PC-3 (cell line): Measurements from ENCODE around the gene SH2B3. TPM values are rescaled to one million over a fixed set of nuclear protein-coding genes. Genes with fewer than 3 reads are reported as not detected.
A peak's percentile ranks its signal among the peaks of the same experiment; 100 is the strongest.

Experiments used
- ATAC-seq: fragments of 200-7000 bp; cut with Tn5 transposase; 2 replicates; pipeline ENCODE4 v1.9.1; 2020; ENCODE audit warnings: mild to moderate bottlenecking, moderate library complexity
- BruUV-seq: library from RNA; stranded (reverse); fragments of 400-500 nt; replicated peaks from 2 replicates; lab custom pipeline; 2021; lab: Mats Ljungman, UMichigan
- CTCF ChIA-PET: fragments of 300-600 bp; sonication (Branson Sonifier 250); formaldehyde crosslinking; loops from one replicate; lab custom pipeline; 2022; ENCODE audit warnings: antibody characterized with exemption; lab: Charles Lee
- POLR2A ChIA-PET: fragments of 300-600 bp; sonication (Branson Sonifier 250); formaldehyde crosslinking; loops from one replicate; lab custom pipeline; 2022; ENCODE audit warnings: antibody characterized with exemption; ENCODE audit not compliant: unreplicated experiment; lab: Charles Lee
- DNase-seq: peaks from one replicate; pipeline ENCODE4 v3.0.0-alpha.2; 2015
- H2AFZ ChIP-seq: fragments of 300-600 bp; sonication (generic); 2 replicates; pipeline ENCODE4 v1.6.0; 2016; ENCODE audit warnings: antibody characterized with exemption, low read length
- H3F3A ChIP-seq: fragments of 300-600 bp; sonication (generic); one replicate; pipeline ENCODE4 v1.6.0; 2017; ENCODE audit warnings: antibody characterized with exemption, low read length, control low read depth, mild to moderate bottlenecking; ENCODE audit not compliant: unreplicated experiment
- H3K27ac ChIP-seq: fragments of 300-600 bp; sonication (generic); 2 replicates; pipeline ENCODE4 v1.5.1; 2016; ENCODE audit warnings: mild to moderate bottlenecking, low read length
- H3K27me3 ChIP-seq: fragments of 300-600 bp; sonication (generic); 2 replicates; pipeline ENCODE4 v1.6.1; 2016; ENCODE audit warnings: low read length, mixed read lengths
- H3K36me3 ChIP-seq: fragments of 300-600 bp; sonication (generic); 2 replicates; pipeline ENCODE4 v1.6.1; 2016; ENCODE audit warnings: low read depth, mixed run types, low read length, mixed read lengths
- H3K4me1 ChIP-seq: fragments of 300-600 bp; sonication (generic); 2 replicates; pipeline ENCODE4 v1.5.1; 2016; ENCODE audit warnings: low read length; ENCODE audit not compliant: insufficient read depth
- H3K4me2 ChIP-seq: fragments of 300-600 bp; sonication (generic); 2 replicates; pipeline ENCODE4 v1.6.0; 2016; ENCODE audit warnings: low read length
- H3K4me3 ChIP-seq: fragments of 300-600 bp; sonication (generic); 2 replicates; pipeline ENCODE4 v1.5.1; 2016; ENCODE audit warnings: mild to moderate bottlenecking, low read length, mixed read lengths
- H3K79me2 ChIP-seq: fragments of 300-600 bp; sonication (generic); 2 replicates; pipeline ENCODE4 v1.6.1; 2017; ENCODE audit warnings: low read length, mixed read lengths
- H3K9ac ChIP-seq: fragments of 300-600 bp; sonication (generic); 2 replicates; pipeline ENCODE4 v1.6.0; 2016; ENCODE audit warnings: mild to moderate bottlenecking, low read length
- H3K9me2 ChIP-seq: fragments of 300-600 bp; sonication (generic); replicated peaks from 2 replicates; pipeline ENCODE4 v1.6.1; 2016; ENCODE audit warnings: mixed run types, low read length, mixed read lengths
- H3K9me3 ChIP-seq: fragments of 300-600 bp; sonication (generic); 2 replicates; pipeline ENCODE4 v1.6.1; 2016; ENCODE audit warnings: low read length, mixed read lengths
- H4K20me1 ChIP-seq: fragments of 300-600 bp; sonication (generic); 2 replicates; pipeline ENCODE4 v1.6.1; 2016; ENCODE audit warnings: low read length, mixed read lengths
- EZH2 ChIP-seq: fragments of 300-600 bp; sonication (generic); IDR thresholded peaks from one replicate; pipeline ENCODE4 v1.6.1; 2017; ENCODE audit warnings: antibody characterized with exemption, mild to moderate bottlenecking, low read length; ENCODE audit not compliant: unreplicated experiment
- EZH2phosphoT487 ChIP-seq: fragments of 300-600 bp; sonication (generic); IDR thresholded peaks from 2 replicates; pipeline ENCODE4 v1.6.1; 2018; ENCODE audit warnings: mild to moderate bottlenecking, antibody characterized with exemption, low read length, borderline replicate concordance
- intact Hi-C: fragments of 100-400 bp; cut with micrococcal nuclease; formaldehyde crosslinking; loops from 2 replicates; pipeline ENCODE4 v1.9.0; 2023
- total RNA-seq: library from RNA; depleted of rRNA; stranded (reverse); fragments of >200 nt; gene quantifications from 2 replicates; pipeline ENCODE4 v1.2.3, GENCODE V29; 2014
- TF ChIP-seq, protein P1 (sequence below): fragments of 300-600 bp; sonication (generic); conservative IDR thresholded peaks from 2 replicates; pipeline ENCODE4 v1.5.1; 2017; ENCODE audit warnings: antibody characterized with exemption, low read depth, mild to moderate bottlenecking, low read length

Gene SH2B3
- total RNA-seq, 1 experiment from 2014 or later = 12.9 TPM

DNA sequence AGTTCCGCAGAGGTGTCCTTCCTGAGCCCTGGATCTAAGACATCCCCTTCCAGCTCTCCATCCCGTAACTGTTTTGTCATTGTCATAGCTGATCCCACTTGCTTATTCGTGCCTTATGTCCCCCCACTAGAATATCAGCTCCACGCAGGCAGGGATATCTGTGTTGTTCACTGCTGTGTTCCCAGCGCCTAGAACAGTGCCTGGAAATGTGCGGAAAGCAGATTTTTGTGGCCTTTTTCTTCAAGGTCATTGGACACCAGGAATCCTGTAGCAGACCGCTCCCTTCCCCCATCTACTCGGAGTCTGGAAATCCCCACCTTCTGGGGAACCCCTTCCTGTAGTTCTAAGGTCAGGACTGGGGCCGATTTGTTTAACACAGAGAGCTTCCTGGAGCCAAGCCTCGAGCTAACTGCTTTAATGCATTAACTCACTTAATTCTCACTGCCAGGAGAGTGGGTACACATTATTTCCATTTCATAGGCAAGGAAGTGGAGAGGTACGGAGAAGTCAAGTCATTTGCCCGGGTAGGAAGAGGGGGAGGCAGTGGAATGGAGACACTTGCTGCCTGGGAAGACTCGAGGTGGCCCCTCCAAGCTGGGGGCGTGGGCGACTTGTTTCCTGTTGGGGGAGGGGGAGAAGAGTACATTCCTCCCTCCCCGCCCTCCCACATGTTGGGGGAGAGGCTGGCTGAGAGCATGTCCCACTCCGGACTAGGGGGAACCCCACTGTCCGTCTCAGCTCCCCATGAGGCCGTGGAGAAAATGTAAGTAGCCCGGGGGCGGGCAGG is 1.2 kb upstream of the SH2B3 start:
- H3K4me3 ChIP-seq = peak overlapping the region; percentile 91
- H4K20me1 ChIP-seq = no peaks in the 10 kb centered on the region
- no peak overlapping the region for H3K9ac ChIP-seq
- H3K4me1 ChIP-seq = peaks cover 10% of the 10 kb centered on the region; the same call in 1 of the 2 replicates
- H3K36me3 ChIP-seq = no peaks in the 10 kb centered on the region
- H3K9me2 ChIP-seq = no peaks in the 10 kb centered on the region
- H3K27ac ChIP-seq = no peak overlapping the region
- H2AFZ ChIP-seq = peak overlapping the region; percentile 80; the same call in 1 of the 2 replicates
- H3K79me2 ChIP-seq = peaks cover 32% of the 10 kb centered on the region
- no peak for ATAC-seq
- no TSS peak for BruUV-seq
- no peak for TF ChIP-seq EZH2phosphoT487
- TF ChIP-seq, protein P1, sequence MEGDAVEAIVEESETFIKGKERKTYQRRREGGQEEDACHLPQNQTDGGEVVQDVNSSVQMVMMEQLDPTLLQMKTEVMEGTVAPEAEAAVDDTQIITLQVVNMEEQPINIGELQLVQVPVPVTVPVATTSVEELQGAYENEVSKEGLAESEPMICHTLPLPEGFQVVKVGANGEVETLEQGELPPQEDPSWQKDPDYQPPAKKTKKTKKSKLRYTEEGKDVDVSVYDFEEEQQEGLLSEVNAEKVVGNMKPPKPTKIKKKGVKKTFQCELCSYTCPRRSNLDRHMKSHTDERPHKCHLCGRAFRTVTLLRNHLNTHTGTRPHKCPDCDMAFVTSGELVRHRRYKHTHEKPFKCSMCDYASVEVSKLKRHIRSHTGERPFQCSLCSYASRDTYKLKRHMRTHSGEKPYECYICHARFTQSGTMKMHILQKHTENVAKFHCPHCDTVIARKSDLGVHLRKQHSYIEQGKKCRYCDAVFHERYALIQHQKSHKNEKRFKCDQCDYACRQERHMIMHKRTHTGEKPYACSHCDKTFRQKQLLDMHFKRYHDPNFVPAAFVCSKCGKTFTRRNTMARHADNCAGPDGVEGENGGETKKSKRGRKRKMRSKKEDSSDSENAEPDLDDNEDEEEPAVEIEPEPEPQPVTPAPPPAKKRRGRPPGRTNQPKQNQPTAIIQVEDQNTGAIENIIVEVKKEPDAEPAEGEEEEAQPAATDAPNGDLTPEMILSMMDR = no peak
- no peak for TF ChIP-seq EZH2
- intact Hi-C loops = no loop called here
- ChIA-PET CTCF (interaction anchor here (0.6 kb wide), 1 partner anchor 8 kb away, joined by 3 read pairs; no protein-coding TSS in a partner anchor), POLR2A (no interaction called here)
- no peaks in the 10 kb centered on the region for H3K27me3 ChIP-seq
- peak overlapping the region; percentile 98 for H3K4me2 ChIP-seq
- no peaks in the 10 kb centered on the region for H3K9me3 ChIP-seq
- DNase-seq = no peak
- H3F3A ChIP-seq = no peaks in the 10 kb centered on the region

DNA sequence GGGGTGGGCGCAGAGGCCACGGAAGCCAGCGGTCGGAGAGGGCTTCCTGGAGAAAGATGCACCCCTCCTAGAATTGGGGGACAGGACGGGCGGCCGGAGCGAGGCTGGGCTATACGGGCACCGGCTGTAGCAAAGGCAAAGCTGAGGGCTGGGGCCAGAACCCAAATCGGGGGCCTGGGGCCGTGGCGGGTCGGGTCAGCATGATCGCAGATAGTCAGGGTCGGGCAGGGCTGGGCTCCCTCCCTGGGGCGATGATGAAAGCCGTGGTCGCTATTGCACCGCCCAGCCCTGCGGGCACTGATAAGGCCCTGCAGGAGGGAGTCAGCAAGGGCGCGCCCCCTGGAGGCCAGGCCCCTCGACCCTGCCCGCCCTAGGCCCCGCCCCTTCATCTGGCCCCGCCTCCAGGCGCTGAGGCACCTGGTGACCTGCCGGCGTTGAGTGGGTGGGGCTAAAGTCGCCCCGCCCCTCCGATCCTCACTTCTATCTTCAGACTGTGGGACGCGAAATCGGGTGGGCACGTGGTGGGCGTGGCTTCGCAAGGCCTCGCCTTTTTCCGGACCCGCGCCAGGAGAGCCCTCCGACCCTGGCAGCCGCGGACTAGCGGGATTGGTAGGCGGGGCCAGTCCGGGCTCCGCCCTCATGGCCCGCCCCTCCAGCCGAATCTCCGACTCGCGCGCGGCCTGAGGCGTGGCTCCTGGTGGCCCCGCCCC is 419 bp upstream of the SH2B3 start:
- H3K4me2 ChIP-seq = peak overlapping the region; percentile 98
- H3K4me1 ChIP-seq = peaks cover 10% of the 10 kb centered on the region; the same call in 1 of the 2 replicates
- ChIA-PET POLR2A (no interaction called here), CTCF (interaction anchor here (0.6 kb wide), 1 partner anchor 9 kb away, joined by 3 read pairs; no protein-coding TSS in a partner anchor)
- H3F3A ChIP-seq = no peaks in the 10 kb centered on the region
- H3K4me3 ChIP-seq = peak overlapping the region; percentile 91
- no peak overlapping the region for H3K9ac ChIP-seq
- no peaks in the 10 kb centered on the region for H3K36me3 ChIP-seq
- TF ChIP-seq EZH2phosphoT487 (no peak), EZH2 (no peak)
- TF ChIP-seq, protein P1 = peak; percentile 59
- H3K27me3 ChIP-seq = no peaks in the 10 kb centered on the region
- peak; percentile 88 for ATAC-seq
- DNase-seq = peak; percentile 92
- H3K9me3 ChIP-seq = no peaks in the 10 kb centered on the region
- H3K79me2 ChIP-seq = peaks cover 32% of the 10 kb centered on the region
- intact Hi-C loops = no loop called here
- H4K20me1 ChIP-seq = no peaks in the 10 kb centered on the region
- H3K27ac ChIP-seq = no peak overlapping the region
- BruUV-seq = no TSS peak
- no peaks in the 10 kb centered on the region for H3K9me2 ChIP-seq
- peak overlapping the region; percentile 80 for H2AFZ ChIP-seq
